GM20431 (cell line): ENCODE measurements around the gene ZNF474.

ENCODE experiments used
- in situ Hi-C: fragments of 300-500 bp; cut with MseI, MboI; formaldehyde crosslinking; loops from one replicate; pipeline ENCODE4 v1.15.0; 2020; ENCODE audit warnings: low sequenced_read_pairs; ENCODE audit not compliant: unreplicated experiment

Gene ZNF474

GRCh38 chr5:122114501-122114900, 14.8 kb upstream of the ZNF474 start:
- in situ Hi-C loops: no loop called here

GRCh38 chr5:122118356-122118948, 10.9 kb upstream of the ZNF474 start:
- in situ Hi-C loops: no loop called here

GRCh38 chr5:122119205-122119604, 10.1 kb upstream of the ZNF474 start:
- in situ Hi-C loops: no loop called here

GRCh38 chr5:122120493-122120892, 8.9 kb upstream of the ZNF474 start:
- in situ Hi-C loops: no loop called here

- in situ Hi-C loops: no loop called here
These were observed 8.4 kb upstream of the ZNF474 start for GRCh38 chr5:122120957-122121356.

- in situ Hi-C loops: no loop called here
These were observed 7.6 kb upstream of the ZNF474 start for GRCh38 chr5:122121479-122122465.

- in situ Hi-C loops: no loop called here
These were observed 4.6 kb upstream of the ZNF474 start for GRCh38 chr5:122124766-122125165.

GRCh38 chr5:122126177-122126755, 3.1 kb upstream of the ZNF474 start:
- in situ Hi-C loops: no loop called here

GRCh38 chr5:122126756-122127321, 2.5 kb upstream of the ZNF474 start:
- in situ Hi-C loops: no loop called here

GRCh38 chr5:122130152-122130551, 806 bp downstream of the ZNF474 start:
- in situ Hi-C loops: no loop called here

- in situ Hi-C loops: no loop called here
These were observed 8.4 kb downstream of the ZNF474 start for GRCh38 chr5:122137702-122138101.

GRCh38 chr5:122138356-122138755, 9.0 kb downstream of the ZNF474 start:
- in situ Hi-C loops: no loop called here

GRCh38 chr5:122140900-122141299, 11.6 kb downstream of the ZNF474 start:
- in situ Hi-C loops: no loop called here

GRCh38 chr5:122141751-122142150, 12.4 kb downstream of the ZNF474 start:
- in situ Hi-C loops: no loop called here

GRCh38 chr5:122142480-122143164, 13.3 kb downstream of the ZNF474 start:
- in situ Hi-C loops: no loop called here

- in situ Hi-C loops: no loop called here
These were observed 14.9 kb downstream of the ZNF474 start for GRCh38 chr5:122144236-122144635.

GRCh38 chr5:122145906-122146305, 16.6 kb downstream of the ZNF474 start:
- in situ Hi-C loops: no loop called here

- in situ Hi-C loops: no loop called here
These were observed 20.2 kb downstream of the ZNF474 start for GRCh38 chr5:122149321-122150090.

GRCh38 chr5:122150215-122150614, 20.9 kb downstream of the ZNF474 start:
- in situ Hi-C loops: no loop called here
